ENCODE data around the gene MYZAP. TPM values are rescaled to one million over a fixed set of nuclear protein-coding genes. Genes with fewer than 3 reads are reported as not detected.

MYZAP gene
- total and polyA plus RNA-seq, 10 of the 15 experiments (the other 5 are each of a cell fraction or from before 2014, with no cell fraction given), result not detected

- ChIA-PET RAD21 (ENCODE audit: unreplicated experiment) (no interaction called here), CTCF (interaction anchor here (1.1 kb wide), 1 partner anchor 10 kb away, joined by 4 read pairs; no protein-coding TSS in a partner anchor), POLR2A (no interaction called here), SMC1A (ENCODE audit: uncharacterized antibody, unreplicated experiment) (no interaction called here)
- Histone ChIP-seq H3K9ac (ENCODE audit: control insufficient read depth, insufficient read depth, low read length) (no peak overlapping the region), H3K79me2 (ENCODE audit: control insufficient read depth, insufficient read depth, low read length) (peaks cover 25% of the 10 kb centered on the region), H3K4me1 (ENCODE audit: control insufficient read depth, insufficient read depth, low read length) (peaks cover 3% of the 10 kb centered on the region), H3K27me3 (replicated peaks in 1 of 2; ENCODE audit: control insufficient read depth in 2 of 2, insufficient read depth in 2 of 2, low read length in 1 of 2) (no peaks in the 10 kb centered on the region), H2AFZ (ENCODE audit: control insufficient read depth, low read depth, low read length) (no peak overlapping the region), H3K36me3 (ENCODE audit: control insufficient read depth in 2 of 2, insufficient read depth in 2 of 2, low read length in 1 of 2) (no peaks in the 10 kb centered on the region), H4K20me1 (ENCODE audit: control insufficient read depth, insufficient read depth) (no peaks in the 10 kb centered on the region), H3K9me3 (replicated peaks; ENCODE audit: control insufficient read depth, insufficient read depth, low read length) (no peaks in the 10 kb centered on the region), H3K4me3 (no peak overlapping the region), H3K27ac (ENCODE audit: control insufficient read depth, insufficient read depth) (no peak overlapping the region), H3K4me2 (ENCODE audit: control insufficient read depth, insufficient read depth) (no peak overlapping the region)
- 20% methylated on average over 2 of the region's 2 CpGs for WGBS (ENCODE audit: insufficient coverage, insufficient replicate concordance, low lambda C conversion rate, missing lambda C conversion rate)
- DNase-seq (ENCODE audit: low read depth, low spot score) (no peak), ATAC-seq (no peak), FAIRE-seq (no peak)
- in situ Hi-C loops (cut with MboI) (no loop called here), intact Hi-C loops (cut with micrococcal nuclease; ENCODE audit: unreplicated experiment) (no loop called here)
- TF ChIP-seq CREB1 (IDR thresholded peaks at IDR 0.05; ENCODE audit: low read depth) (no peak), TCF7 (IDR thresholded peaks at IDR 0.05; ENCODE audit: borderline replicate concordance) (no peak), EGR1 (IDR thresholded peaks at IDR 0.05; ENCODE audit: borderline replicate concordance in 1 of 2, low read depth in 2 of 2, low read length in 2 of 2) (no peak), BCL11A (IDR thresholded peaks at IDR 0.05; ENCODE audit: low read depth, low read length) (no peak), SUZ12 (IDR thresholded peaks at IDR 0.05; ENCODE audit: unreplicated experiment) (no peak), CHD4 (IDR thresholded peaks at IDR 0.05) (no peak), RELA (IDR thresholded peaks at IDR 0.05; ENCODE audit: borderline replicate concordance, partially characterized antibody) (no peak), ZNF622 (IDR thresholded peaks at IDR 0.05) (no peak), HDAC2 (IDR thresholded peaks at IDR 0.05) (no peak)
- TF ChIP-seq, protein P1, sequence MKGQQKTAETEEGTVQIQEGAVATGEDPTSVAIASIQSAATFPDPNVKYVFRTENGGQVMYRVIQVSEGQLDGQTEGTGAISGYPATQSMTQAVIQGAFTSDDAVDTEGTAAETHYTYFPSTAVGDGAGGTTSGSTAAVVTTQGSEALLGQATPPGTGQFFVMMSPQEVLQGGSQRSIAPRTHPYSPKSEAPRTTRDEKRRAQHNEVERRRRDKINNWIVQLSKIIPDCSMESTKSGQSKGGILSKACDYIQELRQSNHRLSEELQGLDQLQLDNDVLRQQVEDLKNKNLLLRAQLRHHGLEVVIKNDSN (IDR thresholded peaks at IDR 0.05; ENCODE audit: borderline replicate concordance, extremely low read length, insufficient read depth, low read depth, low read length), result no peak
- TF ChIP-seq, protein P2, sequence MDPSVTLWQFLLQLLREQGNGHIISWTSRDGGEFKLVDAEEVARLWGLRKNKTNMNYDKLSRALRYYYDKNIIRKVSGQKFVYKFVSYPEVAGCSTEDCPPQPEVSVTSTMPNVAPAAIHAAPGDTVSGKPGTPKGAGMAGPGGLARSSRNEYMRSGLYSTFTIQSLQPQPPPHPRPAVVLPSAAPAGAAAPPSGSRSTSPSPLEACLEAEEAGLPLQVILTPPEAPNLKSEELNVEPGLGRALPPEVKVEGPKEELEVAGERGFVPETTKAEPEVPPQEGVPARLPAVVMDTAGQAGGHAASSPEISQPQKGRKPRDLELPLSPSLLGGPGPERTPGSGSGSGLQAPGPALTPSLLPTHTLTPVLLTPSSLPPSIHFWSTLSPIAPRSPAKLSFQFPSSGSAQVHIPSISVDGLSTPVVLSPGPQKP (IDR thresholded peaks at IDR 0.05; ENCODE audit: low read depth, low read length), result no peak
- TF ChIP-seq, protein P3, sequence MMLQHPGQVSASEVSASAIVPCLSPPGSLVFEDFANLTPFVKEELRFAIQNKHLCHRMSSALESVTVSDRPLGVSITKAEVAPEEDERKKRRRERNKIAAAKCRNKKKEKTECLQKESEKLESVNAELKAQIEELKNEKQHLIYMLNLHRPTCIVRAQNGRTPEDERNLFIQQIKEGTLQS (IDR thresholded peaks at IDR 0.05; ENCODE audit: borderline replicate concordance, extremely low read depth, low read depth, low read length), result no peak
- BruUV-seq (replicated peaks), result no TSS peak
Measured at GRCh38 chr15:57703387-57703786, 111.7 kb downstream of the MYZAP start.

Data from GM12878 (cell line).